ENCODE data around the gene C1orf94. TPM values are rescaled to one million over a fixed set of nuclear protein-coding genes. Genes with fewer than 3 reads are reported as not detected.

C1orf94 gene
- total and polyA plus RNA-seq, 10 of the 15 experiments (the other 5 are each of a cell fraction or from before 2014, with no cell fraction given): not detected

- Histone ChIP-seq H3K36me3 (ENCODE audit: control insufficient read depth in 2 of 2, insufficient read depth in 2 of 2, low read length in 1 of 2) (no peaks in the 10 kb centered on the region), H3K27me3 (replicated peaks in 1 of 2; ENCODE audit: control insufficient read depth in 2 of 2, insufficient read depth in 2 of 2, low read length in 1 of 2) (no peaks in the 10 kb centered on the region), H3K9ac (ENCODE audit: control insufficient read depth, insufficient read depth, low read length) (no peak overlapping the region), H3K9me3 (replicated peaks; ENCODE audit: control insufficient read depth, insufficient read depth, low read length) (no peaks in the 10 kb centered on the region), H3K27ac (ENCODE audit: control insufficient read depth, insufficient read depth) (no peak overlapping the region), H4K20me1 (ENCODE audit: control insufficient read depth, insufficient read depth) (no peaks in the 10 kb centered on the region), H3K79me2 (ENCODE audit: control insufficient read depth, insufficient read depth, low read length) (no peaks in the 10 kb centered on the region), H3K4me2 (ENCODE audit: control insufficient read depth, insufficient read depth) (no peak overlapping the region), H2AFZ (ENCODE audit: control insufficient read depth, low read depth, low read length) (no peak overlapping the region), H3K4me1 (ENCODE audit: control insufficient read depth, insufficient read depth, low read length) (no peaks in the 10 kb centered on the region), H3K4me3 (no peak overlapping the region)
- ATAC-seq (no peak), DNase-seq (ENCODE audit: low read depth, low spot score) (no peak), FAIRE-seq (no peak)
- CTCF ChIA-PET: no interaction called here
- RAD21 ChIA-PET (ENCODE audit: unreplicated experiment): no interaction called here
- BruUV-seq (replicated peaks): no TSS peak
- intact Hi-C loops (cut with micrococcal nuclease; ENCODE audit: unreplicated experiment) (no loop called here), in situ Hi-C loops (cut with MboI) (no loop called here)
- no peak for TF ChIP-seq NRF1 (conservative IDR thresholded peaks at IDR 0.05; ENCODE audit: low read depth, low read length)
- no peak for TF ChIP-seq ZNF622 (IDR thresholded peaks at IDR 0.05)
- no peak for TF ChIP-seq POLR2AphosphoS2 (IDR thresholded peaks at IDR 0.05; ENCODE audit: low read depth, low read length)
- no peak for TF ChIP-seq ETV6 (conservative IDR thresholded peaks at IDR 0.05 in 1 of 2, IDR thresholded peaks at IDR 0.05 in 1 of 2; ENCODE audit: borderline replicate concordance in 1 of 2, low read depth in 1 of 2)
- TF ChIP-seq SREBF1 (IDR thresholded peaks at IDR 0.05; ENCODE audit: low read length): no peak
- no peak for TF ChIP-seq BRCA1 (IDR thresholded peaks at IDR 0.05; ENCODE audit: low read depth, low read length)
- TF ChIP-seq POLR2A (IDR thresholded peaks at IDR 0.05; ENCODE audit: low read depth, low read length): no peak
- no peak for TF ChIP-seq CHD2 (IDR thresholded peaks at IDR 0.05; ENCODE audit: borderline replicate concordance, low read depth, low read length)
- no peak for TF ChIP-seq CUX1 (IDR thresholded peaks at IDR 0.05; ENCODE audit: insufficient replicate concordance, low read depth, low read length)
- TF ChIP-seq SRF (IDR thresholded peaks at IDR 0.05; ENCODE audit: low read depth in 2 of 2, low read length in 2 of 2): no peak
- TF ChIP-seq JUND (IDR thresholded peaks at IDR 0.05; ENCODE audit: low read depth, low read length): no peak
- TF ChIP-seq CEBPB (IDR thresholded peaks at IDR 0.05; ENCODE audit: borderline replicate concordance in 1 of 2, low read depth in 2 of 2, low read length in 2 of 2): no peak
- TF ChIP-seq CREB1 (IDR thresholded peaks at IDR 0.05; ENCODE audit: low read depth): no peak
- TF ChIP-seq KDM1A (IDR thresholded peaks at IDR 0.05; ENCODE audit: borderline replicate concordance): no peak
- no peak for TF ChIP-seq SMC3 (IDR thresholded peaks at IDR 0.05; ENCODE audit: borderline replicate concordance, low read length)
- TF ChIP-seq MTA2 (IDR thresholded peaks at IDR 0.05; ENCODE audit: low read depth): no peak
- SMC1A ChIA-PET (ENCODE audit: uncharacterized antibody, unreplicated experiment): no interaction called here
- POLR2A ChIA-PET: no interaction called here
- WGBS (ENCODE audit: insufficient coverage, insufficient replicate concordance, low lambda C conversion rate, missing lambda C conversion rate): 8% methylated on average over 3 of the region's 3 CpGs
Observed at GRCh38 chr1:34213956-34214355, 37.2 kb downstream of the C1orf94 start.

All from GM12878 (cell line).